Mesenchymal stem cell (in vitro differentiated cells and primary cell): ENCODE data around the gene NR2F1-AS1.

Source experiments
- DNase-seq: peaks from one replicate; pipeline ENCODE4 v3.0.0-alpha.2; 2013
- H2AFZ ChIP-seq: one replicate; pipeline ENCODE4 v1.6.1; 2013; ENCODE audit warnings: low read depth, mild to moderate bottlenecking, control low read depth, inconsistent platforms, low read length, moderate library complexity
- H2AK5ac ChIP-seq: 2 replicates; pipeline ENCODE4 v1.6.1; 2013; ENCODE audit warnings: low read length, moderate library complexity, mild to moderate bottlenecking, inconsistent platforms; ENCODE audit not compliant: severe bottlenecking
- H2BK120ac ChIP-seq: one replicate; pipeline ENCODE4 v1.6.1; 2013; ENCODE audit warnings: low read depth, mild to moderate bottlenecking, inconsistent platforms, low read length, moderate library complexity
- H2BK12ac ChIP-seq, 2 experiments: one replicate each; pipeline ENCODE4 v1.6.1; 2013; ENCODE audit warnings: inconsistent platforms in 2 of 2, low read length in 2 of 2, mild to moderate bottlenecking in 2 of 2, moderate library complexity in 2 of 2, control low read depth in 1 of 2
- H2BK15ac ChIP-seq: one replicate; pipeline ENCODE4 v1.6.1; 2013; ENCODE audit warnings: mild to moderate bottlenecking, low read depth, inconsistent platforms; ENCODE audit not compliant: poor library complexity, severe bottlenecking
- H2BK5ac ChIP-seq: 2 replicates; pipeline ENCODE4 v1.6.1; 2013; ENCODE audit warnings: low read depth, mild to moderate bottlenecking, low read length, control low read depth, inconsistent platforms; ENCODE audit not compliant: poor library complexity, severe bottlenecking
- H3K14ac ChIP-seq, 2 experiments: one replicate each; pipeline ENCODE4 v1.6.1; 2013; ENCODE audit warnings: inconsistent platforms in 2 of 2, low read length in 2 of 2, control low read depth in 1 of 2, mild to moderate bottlenecking in 1 of 2, moderate library complexity in 1 of 2
- H3K18ac ChIP-seq, 2 experiments: one replicate each; pipeline ENCODE4 v1.6.1; 2013; ENCODE audit warnings: inconsistent platforms in 2 of 2, low read length in 2 of 2, control low read depth in 1 of 2, low read depth in 1 of 2, mild to moderate bottlenecking in 1 of 2
- H3K23ac ChIP-seq, 2 experiments: one replicate each; pipeline ENCODE4 v1.6.1; 2013; ENCODE audit warnings: inconsistent platforms in 2 of 2, low read length in 2 of 2, mild to moderate bottlenecking in 2 of 2, moderate library complexity in 2 of 2, control low read depth in 1 of 2
- H3K27ac ChIP-seq: 2 replicates; pipeline ENCODE4 v1.5.1; 2013; ENCODE audit warnings: mild to moderate bottlenecking, moderate library complexity, low read length, control low read depth, inconsistent platforms; ENCODE audit not compliant: poor library complexity, severe bottlenecking
- H3K27me3 ChIP-seq, 2 experiments: 2 replicates each; pipeline versions ENCODE4 v1.6.1 to v1.7.0; 2013; ENCODE audit warnings: low read length in 2 of 2, mild to moderate bottlenecking in 2 of 2, moderate library complexity in 2 of 2, control low read depth in 1 of 2, inconsistent platforms in 1 of 2; ENCODE audit not compliant: control insufficient read depth in 1 of 2, insufficient read depth in 1 of 2
- H3K36me3 ChIP-seq, 2 experiments: 2 replicates each; pipeline versions ENCODE4 v1.6.1 to v1.7.0; 2013; ENCODE audit warnings: low read length in 2 of 2, control low read depth in 1 of 2, inconsistent platforms in 1 of 2, low read depth in 1 of 2, mild to moderate bottlenecking in 1 of 2; ENCODE audit not compliant: insufficient read depth in 2 of 2, control insufficient read depth in 1 of 2
- H3K4ac ChIP-seq, 2 experiments: one replicate each; pipeline ENCODE4 v1.6.1; 2013; ENCODE audit warnings: inconsistent platforms in 2 of 2, low read length in 2 of 2, mild to moderate bottlenecking in 2 of 2, moderate library complexity in 2 of 2, control low read depth in 1 of 2, low read depth in 1 of 2
- H3K4me1 ChIP-seq: 2 replicates; pipeline ENCODE4 v1.6.1; 2013; ENCODE audit warnings: low read depth, low read length, control low read depth; ENCODE audit not compliant: control insufficient read depth, insufficient read depth
- H3K4me2 ChIP-seq: 2 replicates; pipeline ENCODE4 v1.6.1; 2013; ENCODE audit warnings: low read length, mild to moderate bottlenecking, inconsistent platforms; ENCODE audit not compliant: poor library complexity, severe bottlenecking
- H3K4me3 ChIP-seq, 2 experiments: 2 replicates each; pipeline versions ENCODE4 v1.5.1 to v1.7.0; 2013; ENCODE audit warnings: low read length in 2 of 2, mild to moderate bottlenecking in 2 of 2, control low read depth in 1 of 2, low read depth in 1 of 2; ENCODE audit not compliant: insufficient read depth in 1 of 2
- H3K79me1 ChIP-seq: replicated peaks from 2 replicates; pipeline ENCODE4 v1.6.1; 2013; ENCODE audit warnings: mild to moderate bottlenecking, control low read depth, low read length, inconsistent platforms; ENCODE audit not compliant: poor library complexity, severe bottlenecking
- H3K9ac ChIP-seq: 2 replicates; pipeline ENCODE4 v1.7.0; 2013; ENCODE audit warnings: mild to moderate bottlenecking, low read length, moderate library complexity
- H3K9me3 ChIP-seq: 2 replicates; pipeline ENCODE4 v1.7.0; 2013; ENCODE audit warnings: mild to moderate bottlenecking, low read length; ENCODE audit not compliant: control insufficient read depth
- H4K8ac ChIP-seq: one replicate; pipeline ENCODE4 v1.6.1; 2013; ENCODE audit warnings: inconsistent platforms, mild to moderate bottlenecking, low read length, moderate library complexity
- H4K91ac ChIP-seq: one replicate; pipeline ENCODE4 v1.6.1; 2013; ENCODE audit warnings: mild to moderate bottlenecking, low read length, inconsistent platforms
- WGBS: methylation state at CpG from one replicate; pipeline ENCODE4 v1.1.7; 2013; ENCODE audit warnings: mixed read lengths; 5-methylcytosine and 5-hydroxymethylcytosine counted together

The NR2F1-AS1 gene

GRCh38 chr5:93591323-93591945 is 10.4 kb upstream of the NR2F1-AS1 start:
- 90% methylated on average over 4 of the region's 4 CpGs for WGBS
- Histone ChIP-seq H3K14ac (peak overlapping the region in 1 of 2 experiments; percentile 76), H4K91ac (no peak overlapping the region), H2AK5ac (no peak overlapping the region), H3K9ac (no peak overlapping the region), H3K18ac (no peak overlapping the region), H2BK12ac (peak overlapping the region in 1 of 2 experiments; percentile 40), H3K4me2 (no peak overlapping the region), H3K79me1 (no peaks in the 10 kb centered on the region), H4K8ac (no peak overlapping the region), H3K9me3 (no peaks in the 10 kb centered on the region), H3K27me3 (peaks cover 0 to 39% of the 10 kb centered on the region in 2 experiments), H2BK120ac (no peak overlapping the region), H3K36me3 (peaks cover 2 to 21% of the 10 kb centered on the region in 2 experiments), H3K4me3 (no peak overlapping the region), H3K4ac (peak overlapping the region in 1 of 2 experiments; percentile 37), H2BK5ac (no peak overlapping the region), H3K27ac (no peak overlapping the region), H2BK15ac (no peak overlapping the region), H2AFZ (no peak overlapping the region), H3K4me1 (peaks cover 12% of the 10 kb centered on the region), H3K23ac (no peak overlapping the region)
- DNase-seq = no peak

- Histone ChIP-seq H3K14ac (no peak overlapping the region), H3K18ac (no peak overlapping the region), H2BK15ac (no peak overlapping the region), H3K9me3 (no peaks in the 10 kb centered on the region), H2AK5ac (no peak overlapping the region), H3K4me2 (no peak overlapping the region), H4K91ac (no peak overlapping the region), H3K23ac (no peak overlapping the region), H2BK12ac (no peak overlapping the region), H3K4me1 (peaks cover 14% of the 10 kb centered on the region), H4K8ac (no peak overlapping the region), H3K4ac (no peak overlapping the region), H3K27ac (no peak overlapping the region), H3K79me1 (no peaks in the 10 kb centered on the region), H3K4me3 (no peak overlapping the region), H3K27me3 (peaks cover 0 to 36% of the 10 kb centered on the region in 2 experiments), H3K36me3 (peaks cover 2 to 18% of the 10 kb centered on the region in 2 experiments), H2AFZ (no peak overlapping the region), H2BK120ac (no peak overlapping the region), H2BK5ac (no peak overlapping the region), H3K9ac (no peak overlapping the region)
- peak; percentile 5 for DNase-seq
- 80% methylated on average over 3 of the region's 3 CpGs for WGBS
Measured at GRCh38 chr5:93590493-93590892, 9.5 kb upstream of the NR2F1-AS1 start.

GRCh38 chr5:93589829-93590215 is 8.8 kb upstream of the NR2F1-AS1 start:
- no peaks in the 10 kb centered on the region for H3K79me1 ChIP-seq
- no peak overlapping the region for H2AK5ac ChIP-seq
- WGBS = 68% methylated on average over 2 of the region's 2 CpGs
- H3K4ac ChIP-seq = no peak overlapping the region
- no peak overlapping the region for H3K4me3 ChIP-seq
- no peak overlapping the region for H2BK5ac ChIP-seq
- no peak overlapping the region for H2BK120ac ChIP-seq
- no peak overlapping the region for H4K8ac ChIP-seq
- H3K14ac ChIP-seq = no peak overlapping the region
- H3K4me2 ChIP-seq = peak overlapping the region; percentile 54
- no peaks in the 10 kb centered on the region for H3K9me3 ChIP-seq
- peak; percentile 40 for DNase-seq
- H2AFZ ChIP-seq = no peak overlapping the region
- H3K36me3 ChIP-seq = peaks cover 2 to 12% of the 10 kb centered on the region in 2 experiments
- H3K27me3 ChIP-seq = peaks cover 0 to 29% of the 10 kb centered on the region in 2 experiments
- no peak overlapping the region for H3K23ac ChIP-seq
- H2BK15ac ChIP-seq = no peak overlapping the region
- H4K91ac ChIP-seq = no peak overlapping the region
- no peak overlapping the region for H3K18ac ChIP-seq
- H3K27ac ChIP-seq = no peak overlapping the region
- H2BK12ac ChIP-seq = no peak overlapping the region
- H3K9ac ChIP-seq = no peak overlapping the region
- peaks cover 17% of the 10 kb centered on the region for H3K4me1 ChIP-seq

GRCh38 chr5:93589152-93589828 is 8.3 kb upstream of the NR2F1-AS1 start:
- Histone ChIP-seq H3K4me3 (no peak overlapping the region), H3K36me3 (peaks cover 2 to 9% of the 10 kb centered on the region in 2 experiments), H4K8ac (peak overlapping the region; percentile 31), H3K9me3 (no peaks in the 10 kb centered on the region), H2BK12ac (peak overlapping the region in 1 of 2 experiments; percentile 31), H2BK120ac (no peak overlapping the region), H3K4ac (peak overlapping the region in 1 of 2 experiments; percentile 10), H3K18ac (no peak overlapping the region), H2BK15ac (no peak overlapping the region), H2AFZ (no peak overlapping the region), H3K4me2 (peak overlapping the region; percentile 13), H3K4me1 (peaks cover 17% of the 10 kb centered on the region), H3K27ac (no peak overlapping the region), H3K23ac (peak overlapping the region in 1 of 2 experiments; percentile 73), H4K91ac (no peak overlapping the region), H3K79me1 (no peaks in the 10 kb centered on the region), H3K14ac (no peak overlapping the region), H2AK5ac (no peak overlapping the region), H2BK5ac (no peak overlapping the region), H3K9ac (no peak overlapping the region), H3K27me3 (peaks cover 0 to 29% of the 10 kb centered on the region in 2 experiments)
- WGBS = 87% methylated on average over 6 of the region's 6 CpGs
- peak; percentile 19 for DNase-seq
